T47D (cell line): ENCODE results near the gene RPS8.

Source experiments
- DNase-seq, 2 experiments: peaks; one replicate each; pipeline versions ENCODE4 v3.0.0 to v3.0.0-alpha.2; 2011 to 2012; ENCODE audit warnings: low read depth in 1 of 2, low spot score in 1 of 2
- JUND ChIP-seq: IDR thresholded peaks from 2 replicates; pipeline ENCODE4 v1.6.1; 2012; ENCODE audit warnings: low read depth
- in situ Hi-C: cut with HindIII; loops from 2 replicates; pipeline ENCODE4 v1.10.0; 2016; ENCODE audit warnings: low sequenced_read_pairs, low pct_unique_long_range_greater_than_20kb

RPS8 gene

DNA sequence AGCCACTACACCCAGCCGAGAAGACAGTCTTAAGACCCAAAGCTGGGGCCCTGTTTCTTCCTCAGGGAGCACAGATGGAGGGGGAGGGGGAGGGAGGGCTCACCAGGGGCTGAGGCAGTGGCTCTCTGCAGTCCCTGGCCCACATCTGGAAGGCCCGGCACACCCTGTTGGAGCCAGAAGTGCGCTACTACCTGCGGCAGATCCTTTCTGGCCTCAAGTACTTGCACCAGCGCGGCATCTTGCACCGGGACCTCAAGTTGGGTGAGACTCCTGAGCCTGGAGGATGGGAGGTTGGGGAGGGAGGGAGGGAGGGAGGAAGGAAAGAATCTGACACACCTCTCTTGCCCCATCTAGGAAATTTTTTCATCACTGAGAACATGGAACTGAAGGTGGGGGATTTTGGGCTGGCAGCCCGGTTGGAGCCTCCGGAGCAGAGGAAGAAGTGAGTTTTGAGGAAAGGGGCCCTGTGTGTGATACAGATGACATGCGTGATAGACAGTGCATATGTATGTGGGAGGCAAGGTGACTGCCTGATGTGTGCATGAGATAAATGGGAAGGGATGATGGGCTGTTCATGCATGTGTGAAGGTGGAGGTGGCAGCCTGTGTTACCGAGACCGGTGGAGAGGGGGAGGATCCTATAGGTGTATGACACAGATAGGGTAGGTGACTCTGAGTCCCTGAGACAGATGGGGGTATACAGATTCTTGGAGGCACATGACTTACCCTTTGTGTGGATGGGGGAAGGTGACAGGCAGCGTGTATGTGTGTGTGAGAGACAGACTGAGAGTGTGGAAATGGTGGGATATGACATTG is 26.4 kb downstream of the RPS8 start:
- no peak for TF ChIP-seq JUND
- DNase-seq: no peak
- in situ Hi-C loops: no loop called here

DNA sequence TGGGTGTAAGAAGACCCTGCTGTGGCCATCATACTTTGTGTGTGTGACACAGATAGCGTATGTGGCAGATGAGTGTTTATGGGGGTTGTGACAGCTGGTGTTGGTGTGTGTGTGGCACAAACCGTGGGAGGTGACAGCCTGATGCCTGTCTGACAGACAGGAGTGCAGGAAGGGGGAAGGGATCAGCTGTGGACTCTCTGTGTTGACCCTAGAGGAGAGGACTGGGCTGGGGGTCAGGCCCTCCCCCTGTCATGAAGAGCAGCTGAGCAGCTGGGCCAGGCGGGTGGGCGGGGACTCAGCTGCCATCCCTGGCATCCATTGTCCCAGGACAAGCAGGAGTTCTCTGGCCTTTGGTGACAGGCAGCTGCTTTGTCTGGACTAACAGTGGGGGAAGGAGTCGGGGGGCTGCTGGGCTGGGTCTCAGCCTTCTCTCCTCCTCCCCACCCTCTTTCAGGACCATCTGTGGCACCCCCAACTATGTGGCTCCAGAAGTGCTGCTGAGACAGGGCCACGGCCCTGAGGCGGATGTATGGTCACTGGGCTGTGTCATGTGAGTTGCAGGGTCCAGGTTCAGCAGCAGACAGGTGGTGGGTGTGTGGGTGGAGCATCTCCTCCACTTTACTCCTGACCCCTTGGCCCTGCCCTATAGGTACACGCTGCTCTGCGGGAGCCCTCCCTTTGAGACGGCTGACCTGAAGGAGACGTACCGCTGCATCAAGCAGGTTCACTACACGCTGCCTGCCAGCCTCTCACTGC is 27.1 kb downstream of the RPS8 start:
- no peak for TF ChIP-seq JUND
- in situ Hi-C loops: no loop called here
- no peak for DNase-seq

GRCh38 chr1:44803062-44803311 is 27.6 kb downstream of the RPS8 start:
- no peak for TF ChIP-seq JUND
- DNase-seq: no peak
- in situ Hi-C loops: no loop called here

GRCh38 chr1:44803312-44804095 is 28.2 kb downstream of the RPS8 start:
- no peak for DNase-seq
- TF ChIP-seq JUND: no peak
- in situ Hi-C loops: no loop called here

- in situ Hi-C loops: no loop called here
- DNase-seq: no peak
- TF ChIP-seq JUND: no peak
These were observed 30.1 kb downstream of the RPS8 start for GRCh38 chr1:44805311-44806024.

GRCh38 chr1:44806025-44806703 is 30.8 kb downstream of the RPS8 start:
- DNase-seq: no peak
- TF ChIP-seq JUND: no peak
- in situ Hi-C loops: no loop called here

DNA sequence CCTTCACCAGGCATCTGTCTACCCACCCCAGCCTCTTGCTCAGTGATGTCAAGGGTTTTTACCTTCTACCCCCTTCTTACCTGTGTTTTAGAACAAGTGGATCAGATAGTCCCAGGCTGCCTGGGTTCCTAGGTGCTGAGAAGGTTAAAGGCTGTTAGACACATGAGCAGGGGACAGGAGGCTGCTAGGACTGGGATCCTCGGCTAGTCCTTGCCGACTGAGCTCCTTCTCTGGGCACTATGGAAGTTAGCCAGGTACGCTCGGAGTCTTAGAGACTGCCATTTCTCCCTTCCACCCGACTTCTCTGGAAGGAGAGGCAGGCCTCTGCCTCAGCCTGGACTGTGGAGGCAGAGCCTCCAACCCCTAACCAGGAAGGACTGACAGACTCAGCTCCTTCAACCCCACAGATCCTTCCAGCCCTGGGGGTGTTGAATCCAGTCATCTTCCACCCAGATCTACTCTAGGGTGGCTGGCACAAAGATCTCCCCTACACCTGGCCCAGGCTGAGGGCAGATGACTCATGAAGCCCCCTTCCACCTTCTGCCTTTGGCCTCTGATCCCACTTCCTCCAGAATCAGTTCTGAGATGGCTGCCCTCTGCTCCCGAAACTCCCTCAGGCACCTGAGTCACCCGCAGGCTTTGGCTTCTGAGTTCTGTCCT is 31.5 kb downstream of the RPS8 start, which contains the start of gene DYNLT4:
Gene DYNLT4, minus strand, starts transcription at position 648 of the 660 bp plus-strand sequence. CDS start 683 bp downstream, outside the sequence.
- DNase-seq: no peak
- in situ Hi-C loops: no loop called here
- no peak for TF ChIP-seq JUND

GRCh38 chr1:44807364-44808062 is 32.2 kb downstream of the RPS8 start:
- in situ Hi-C loops: no loop called here
- no peak for TF ChIP-seq JUND
- peak; percentile 66 to 82 for DNase-seq

DNA sequence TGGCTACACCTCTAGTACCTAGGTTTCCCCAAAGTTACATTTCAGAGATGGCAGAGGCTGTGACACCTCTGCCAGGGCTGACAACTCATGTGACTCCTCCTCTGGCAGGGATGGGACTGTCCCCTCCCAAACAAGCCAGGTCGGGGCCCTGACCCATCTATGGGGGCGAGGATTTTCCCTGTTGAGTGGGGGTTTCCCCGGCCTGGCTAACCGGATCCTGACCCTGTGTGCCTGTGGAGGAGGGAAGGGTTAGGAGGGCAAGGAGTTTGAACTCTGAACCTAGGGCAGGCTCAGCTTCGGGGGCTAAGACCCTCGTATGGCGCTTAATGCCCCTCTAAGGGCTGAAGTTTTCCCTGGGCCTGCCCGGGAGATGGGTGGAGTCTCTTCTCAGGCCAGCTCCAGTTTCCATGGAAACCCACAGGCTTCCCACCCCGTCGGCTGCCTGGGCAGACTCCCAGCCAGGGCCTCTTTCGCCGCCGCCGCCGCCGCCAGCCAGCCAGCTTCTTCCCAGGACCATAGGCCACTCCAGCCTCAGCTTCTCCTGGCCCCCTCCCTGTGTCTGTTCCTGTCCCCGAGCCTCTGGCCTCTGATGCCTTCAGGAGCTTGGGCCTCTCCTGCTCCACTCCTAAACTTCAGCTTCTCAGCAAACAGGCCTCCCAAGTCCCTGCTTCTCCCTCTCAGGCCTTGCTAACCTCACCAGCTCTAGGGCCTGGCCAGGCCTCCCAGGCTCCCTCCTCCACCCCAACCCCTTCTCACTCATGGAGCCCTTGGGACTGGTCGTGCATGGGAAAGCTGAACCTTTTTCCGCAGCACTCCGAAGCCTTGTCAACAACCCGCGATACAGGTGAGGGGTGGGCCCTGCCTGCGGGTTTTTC is 33.0 kb downstream of the RPS8 start, which contains the start of gene BTBD19:
Gene BTBD19, plus strand, starts transcription at position 461 of the 875 bp plus-strand sequence. Its CDS starts 298 bp downstream, at position 759.
- no peak for TF ChIP-seq JUND
- in situ Hi-C loops: no loop called here
- DNase-seq: no peak
